DMS 273 treated with DMSO at 0.1 percent for 48 hours (cell line): Measurements from ENCODE around the gene USP17L19.
"Not testable (repeated sequence)": the region's sequence is repeated elsewhere in the genome, so short reads cannot be mapped to it uniquely, and the experiment has no call there.

ENCODE experiments used
- DNase-seq: peaks from one replicate; lab custom pipeline; 2025; lab: John Stamatoyannopoulos, UW

USP17L19 gene, protein sequence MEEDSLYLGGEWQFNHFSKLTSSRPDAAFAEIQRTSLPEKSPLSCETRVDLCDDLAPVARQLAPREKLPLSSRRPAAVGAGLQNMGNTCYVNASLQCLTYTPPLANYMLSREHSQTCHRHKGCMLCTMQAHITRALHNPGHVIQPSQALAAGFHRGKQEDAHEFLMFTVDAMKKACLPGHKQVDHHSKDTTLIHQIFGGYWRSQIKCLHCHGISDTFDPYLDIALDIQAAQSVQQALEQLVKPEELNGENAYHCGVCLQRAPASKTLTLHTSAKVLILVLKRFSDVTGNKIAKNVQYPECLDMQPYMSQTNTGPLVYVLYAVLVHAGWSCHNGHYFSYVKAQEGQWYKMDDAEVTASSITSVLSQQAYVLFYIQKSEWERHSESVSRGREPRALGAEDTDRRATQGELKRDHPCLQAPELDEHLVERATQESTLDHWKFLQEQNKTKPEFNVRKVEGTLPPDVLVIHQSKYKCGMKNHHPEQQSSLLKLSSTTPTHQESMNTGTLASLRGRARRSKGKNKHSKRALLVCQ

DNA sequence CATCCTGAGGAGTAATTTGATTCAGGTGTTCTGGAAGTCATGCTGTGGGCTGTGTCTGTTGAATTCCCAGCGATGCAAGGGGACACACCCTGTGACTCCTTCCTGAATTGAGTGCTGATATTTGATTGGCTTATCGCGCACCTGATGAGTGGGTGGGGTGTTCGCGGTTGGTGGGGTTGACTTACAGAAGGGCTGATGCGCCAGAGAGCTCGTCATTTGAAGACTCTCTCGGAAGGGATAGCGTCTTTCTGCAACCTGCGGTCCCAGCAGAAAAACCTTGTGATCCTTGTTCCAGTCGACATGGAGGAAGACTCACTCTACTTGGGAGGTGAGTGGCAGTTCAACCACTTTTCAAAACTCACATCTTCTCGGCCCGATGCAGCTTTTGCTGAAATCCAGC, at the start of gene USP17L19:
Gene USP17L19 (plus strand): TSS at position 301 of the 400 bp plus-strand sequence. CDS start 0 bp downstream, at position 301.
- not testable (repeated sequence) for DNase-seq

DNA sequence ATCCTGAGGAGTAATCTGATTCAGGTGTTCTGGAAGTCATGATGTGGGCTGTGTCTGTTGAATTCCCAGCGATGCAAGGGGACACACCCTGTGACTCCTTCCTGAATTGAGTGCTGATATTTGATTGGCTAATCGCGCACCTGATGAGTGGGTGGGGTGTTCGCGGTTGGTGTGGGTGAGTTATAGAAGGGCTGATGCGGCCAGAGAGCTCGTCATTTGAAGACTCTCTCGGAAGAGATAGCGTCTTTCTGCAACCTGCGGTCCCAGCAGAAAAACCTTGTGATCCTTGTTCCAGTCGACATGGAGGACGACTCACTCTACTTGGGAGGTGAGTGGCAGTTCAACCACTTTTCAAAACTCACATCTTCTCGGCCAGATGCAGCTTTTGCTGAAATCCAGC, 42.8 kb upstream of the USP17L19 start, which contains the start of gene USP17L10:
Gene USP17L10 (plus strand): TSS at position 301 of the 400 bp plus-strand sequence. CDS start 0 bp downstream, at position 301.
- not testable (repeated sequence) for DNase-seq

DNA sequence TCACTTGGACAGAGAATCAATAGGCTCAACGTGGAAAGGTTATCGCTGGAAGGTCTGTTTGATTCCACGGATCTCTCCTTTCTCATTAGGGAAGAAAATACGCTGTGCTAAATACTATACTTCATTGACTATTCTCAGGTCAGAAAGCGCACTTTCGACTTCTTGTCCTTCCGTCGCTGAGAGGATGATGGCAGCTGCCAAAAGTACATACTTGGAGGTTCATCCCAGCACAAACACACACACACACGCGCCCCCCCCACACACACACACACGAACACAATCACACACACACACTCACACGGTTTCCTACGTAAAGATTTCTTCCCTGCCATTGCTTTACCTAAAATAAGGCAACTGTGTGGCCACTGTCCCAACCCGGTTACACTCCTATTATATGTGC, 38.5 kb upstream of the USP17L19 start:
- not testable (repeated sequence) for DNase-seq

DNA sequence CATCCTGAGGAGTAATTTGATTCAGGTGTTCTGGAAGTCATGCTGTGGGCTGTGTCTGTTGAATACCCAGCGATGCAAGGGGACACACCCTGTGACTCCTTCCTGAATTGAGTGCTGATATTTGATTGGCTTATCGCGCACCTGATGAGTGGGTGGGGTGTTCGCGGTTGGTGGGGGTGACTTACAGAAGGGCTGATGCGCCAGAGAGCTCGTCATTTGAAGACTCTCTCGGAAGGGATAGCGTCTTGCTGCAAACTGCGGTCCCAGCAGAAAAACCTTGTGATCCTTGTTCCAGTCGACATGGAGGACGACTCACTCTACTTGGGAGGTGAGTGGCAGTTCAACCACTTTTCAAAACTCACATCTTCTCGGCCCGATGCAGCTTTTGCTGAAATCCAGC, 38.1 kb upstream of the USP17L19 start, which contains the start of gene USP17L11:
Gene USP17L11 (plus strand): TSS at position 301 of the 400 bp plus-strand sequence. CDS start 0 bp downstream, at position 301.
- not testable (repeated sequence) for DNase-seq

DNA sequence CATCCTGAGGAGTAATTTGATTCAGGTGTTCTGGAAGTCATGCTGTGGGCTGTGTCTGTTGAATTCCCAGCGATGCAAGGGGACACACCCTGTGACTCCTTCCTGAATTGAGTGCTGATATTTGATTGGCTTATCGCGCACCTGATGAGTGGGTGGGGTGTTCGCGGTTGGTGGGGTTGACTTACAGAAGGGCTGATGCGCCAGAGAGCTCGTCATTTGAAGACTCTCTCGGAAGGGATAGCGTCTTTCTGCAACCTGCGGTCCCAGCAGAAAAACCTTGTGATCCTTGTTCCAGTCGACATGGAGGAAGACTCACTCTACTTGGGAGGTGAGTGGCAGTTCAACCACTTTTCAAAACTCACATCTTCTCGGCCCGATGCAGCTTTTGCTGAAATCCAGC, 33.3 kb upstream of the USP17L19 start, which contains the start of gene USP17L12:
Gene USP17L12 (plus strand): TSS at position 301 of the 400 bp plus-strand sequence. CDS start 0 bp downstream, at position 301.
- DNase-seq: not testable (repeated sequence)

DNA sequence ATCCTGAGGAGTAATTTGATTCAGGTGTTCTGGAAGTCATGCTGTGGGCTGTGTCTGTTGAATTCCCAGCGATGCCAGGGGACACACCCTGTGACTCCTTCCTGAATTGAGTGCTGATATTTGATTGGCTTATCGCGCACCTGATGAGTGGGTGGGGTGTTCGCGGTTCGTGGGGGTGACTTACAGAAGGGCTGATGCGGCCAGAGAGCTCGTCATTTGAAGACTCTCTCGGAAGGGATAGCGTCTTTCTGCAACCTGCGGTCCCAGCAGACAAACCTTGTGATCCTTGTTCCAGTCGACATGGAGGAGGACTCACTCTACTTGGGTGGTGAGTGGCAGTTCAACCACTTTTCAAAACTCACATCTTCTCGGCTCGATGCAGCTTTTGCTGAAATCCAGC, 28.6 kb upstream of the USP17L19 start, which contains the start of gene USP17L13:
Gene USP17L13 (plus strand): TSS at position 301 of the 400 bp plus-strand sequence. CDS start 0 bp downstream, at position 301.
- not testable (repeated sequence) for DNase-seq

DNA sequence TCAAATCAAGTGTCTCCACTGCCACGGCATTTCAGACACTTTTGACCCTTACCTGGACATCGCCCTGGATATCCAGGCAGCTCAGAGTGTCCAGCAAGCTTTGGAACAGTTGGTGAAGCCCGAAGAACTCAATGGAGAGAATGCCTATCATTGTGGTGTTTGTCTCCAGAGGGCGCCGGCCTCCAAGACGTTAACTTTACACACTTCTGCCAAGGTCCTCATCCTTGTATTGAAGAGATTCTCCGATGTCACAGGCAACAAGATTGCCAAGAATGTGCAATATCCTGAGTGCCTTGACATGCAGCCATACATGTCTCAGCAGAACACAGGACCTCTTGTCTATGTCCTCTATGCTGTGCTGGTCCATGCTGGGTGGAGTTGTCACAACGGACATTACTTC, 22.9 kb upstream of the USP17L19 start:
- DNase-seq: not testable (repeated sequence)

DNA sequence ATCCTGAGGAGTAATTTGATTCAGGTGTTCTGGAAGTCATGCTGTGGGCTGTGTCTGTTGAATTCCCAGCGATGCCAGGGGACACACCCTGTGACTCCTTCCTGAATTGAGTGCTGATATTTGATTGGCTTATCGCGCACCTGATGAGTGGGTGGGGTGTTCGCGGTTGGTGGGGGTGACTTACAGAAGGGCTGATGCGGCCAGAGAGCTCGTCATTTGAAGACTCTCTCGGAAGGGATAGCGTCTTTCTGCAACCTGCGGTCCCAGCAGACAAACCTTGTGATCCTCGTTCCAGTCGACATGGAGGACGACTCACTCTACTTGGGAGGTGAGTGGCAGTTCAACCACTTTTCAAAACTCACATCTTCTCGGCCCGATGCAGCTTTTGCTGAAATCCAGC, 19.1 kb upstream of the USP17L19 start, which contains the start of gene USP17L15:
Gene USP17L15 (plus strand): TSS at position 301 of the 400 bp plus-strand sequence. CDS start 0 bp downstream, at position 301.
- DNase-seq: not testable (repeated sequence)

DNA sequence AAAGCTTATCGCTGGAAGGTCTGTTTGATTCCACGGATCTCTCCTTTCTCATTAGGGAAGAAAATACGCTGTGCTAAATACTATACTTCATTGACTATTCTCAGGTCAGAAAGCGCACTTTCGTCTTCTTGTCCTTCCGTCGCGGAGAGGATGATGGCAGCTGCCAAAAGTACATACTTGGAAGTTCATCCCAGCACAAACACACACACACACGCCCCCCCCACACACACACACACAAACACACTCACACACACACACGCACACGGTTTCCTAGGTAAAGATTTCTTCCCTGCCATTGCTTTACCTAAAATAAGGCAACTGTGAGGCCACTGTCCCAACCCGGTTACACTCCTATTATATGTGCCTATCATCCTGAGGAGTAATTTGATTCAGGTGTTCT, 14.7 kb upstream of the USP17L19 start:
- not testable (repeated sequence) for DNase-seq

DNA sequence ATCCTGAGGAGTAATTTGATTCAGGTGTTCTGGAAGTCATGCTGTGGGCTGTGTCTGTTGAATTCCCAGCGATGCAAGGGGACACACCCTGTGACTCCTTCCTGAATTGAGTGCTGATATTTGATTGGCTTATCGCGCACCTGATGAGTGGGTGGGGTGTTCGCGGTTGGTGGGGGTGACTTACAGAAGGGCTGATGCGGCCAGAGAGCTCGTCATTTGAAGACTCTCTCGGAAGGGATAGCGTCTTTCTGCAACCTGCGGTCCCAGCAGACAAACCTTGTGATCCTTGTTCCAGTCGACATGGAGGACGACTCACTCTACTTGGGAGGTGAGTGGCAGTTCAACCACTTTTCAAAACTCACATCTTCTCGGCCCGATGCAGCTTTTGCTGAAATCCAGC, 9.6 kb upstream of the USP17L19 start, which contains the start of gene USP17L17:
Gene USP17L17 (plus strand): TSS at position 301 of the 400 bp plus-strand sequence. CDS start 0 bp downstream, at position 301.
- DNase-seq: not testable (repeated sequence)

DNA sequence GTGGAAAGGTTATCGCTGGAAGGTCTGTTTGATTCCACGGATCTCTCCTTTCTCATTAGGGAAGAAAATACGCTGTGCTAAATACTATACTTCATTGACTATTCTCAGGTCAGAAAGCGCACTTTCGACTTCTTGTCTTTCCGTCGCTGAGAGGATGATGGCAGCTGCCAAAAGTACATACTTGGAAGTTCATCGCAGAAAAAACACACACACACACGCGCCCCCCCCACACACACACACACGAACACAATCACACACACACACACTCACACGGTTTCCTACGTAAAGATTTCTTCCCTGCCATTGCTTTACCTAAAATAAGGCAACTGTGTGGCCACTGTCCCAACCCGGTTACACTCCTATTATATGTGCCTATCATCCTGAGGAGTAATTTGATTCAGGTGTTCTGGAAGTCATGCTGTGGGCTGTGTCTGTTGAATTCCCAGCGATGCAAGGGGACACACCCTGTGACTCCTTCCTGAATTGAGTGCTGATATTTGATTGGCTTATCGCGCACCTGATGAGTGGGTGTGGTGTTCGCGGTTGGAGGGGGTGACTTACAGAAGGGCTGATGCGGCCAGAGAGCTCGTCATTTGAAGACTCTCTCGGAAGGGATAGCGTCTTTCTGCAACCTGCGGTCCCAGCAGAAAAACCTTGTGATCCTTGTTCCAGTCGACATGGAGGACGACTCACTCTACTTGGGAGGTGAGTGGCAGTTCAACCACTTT, 5.1 kb upstream of the USP17L19 start, which contains the start of gene USP17L18:
Gene USP17L18 (plus strand): TSS at position 678 of the 728 bp plus-strand sequence. CDS start 0 bp downstream, at position 678.
- DNase-seq: not testable (repeated sequence)

DNA sequence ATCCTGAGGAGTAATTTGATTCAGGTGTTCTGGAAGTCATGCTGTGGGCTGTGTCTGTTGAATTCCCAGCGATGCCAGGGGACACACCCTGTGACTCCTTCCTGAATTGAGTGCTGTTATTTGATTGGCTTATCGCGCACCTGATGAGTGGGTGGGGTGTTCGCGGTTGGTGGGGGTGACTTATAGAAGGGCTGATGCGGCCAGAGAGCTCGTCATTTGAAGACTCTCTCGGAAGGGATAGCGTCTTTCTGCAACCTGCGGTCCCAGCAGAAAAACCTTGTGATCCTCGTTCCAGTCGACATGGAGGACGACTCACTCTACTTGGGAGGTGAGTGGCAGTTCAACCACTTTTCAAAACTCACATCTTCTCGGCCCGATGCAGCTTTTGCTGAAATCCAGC, 4.6 kb downstream of the USP17L19 start, which contains the start of gene USP17L20:
Gene USP17L20 (plus strand): TSS at position 301 of the 400 bp plus-strand sequence. CDS start 0 bp downstream, at position 301.
- not testable (repeated sequence) for DNase-seq

DNA sequence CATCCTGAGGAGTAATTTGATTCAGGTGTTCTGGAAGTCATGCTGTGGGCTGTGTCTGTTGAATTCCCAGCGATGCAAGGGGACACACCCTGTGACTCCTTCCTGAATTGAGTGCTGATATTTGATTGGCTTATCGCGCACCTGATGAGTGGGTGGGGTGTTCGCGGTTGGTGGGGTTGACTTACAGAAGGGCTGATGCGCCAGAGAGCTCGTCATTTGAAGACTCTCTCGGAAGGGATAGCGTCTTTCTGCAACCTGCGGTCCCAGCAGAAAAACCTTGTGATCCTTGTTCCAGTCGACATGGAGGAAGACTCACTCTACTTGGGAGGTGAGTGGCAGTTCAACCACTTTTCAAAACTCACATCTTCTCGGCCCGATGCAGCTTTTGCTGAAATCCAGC, 9.4 kb downstream of the USP17L19 start, which contains the start of gene USP17L21:
Gene USP17L21 (plus strand): TSS at position 301 of the 400 bp plus-strand sequence. CDS start 0 bp downstream, at position 301.
- not testable (repeated sequence) for DNase-seq

DNA sequence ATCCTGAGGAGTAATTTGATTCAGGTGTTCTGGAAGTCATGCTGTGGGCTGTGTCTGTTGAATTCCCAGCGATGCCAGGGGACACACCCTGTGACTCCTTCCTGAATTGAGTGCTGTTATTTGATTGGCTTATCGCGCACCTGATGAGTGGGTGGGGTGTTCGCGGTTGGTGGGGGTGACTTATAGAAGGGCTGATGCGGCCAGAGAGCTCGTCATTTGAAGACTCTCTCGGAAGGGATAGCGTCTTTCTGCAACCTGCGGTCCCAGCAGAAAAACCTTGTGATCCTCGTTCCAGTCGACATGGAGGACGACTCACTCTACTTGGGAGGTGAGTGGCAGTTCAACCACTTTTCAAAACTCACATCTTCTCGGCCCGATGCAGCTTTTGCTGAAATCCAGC, 14.1 kb downstream of the USP17L19 start, which contains the start of gene USP17L22:
Gene USP17L22 (plus strand): TSS at position 301 of the 400 bp plus-strand sequence. CDS start 0 bp downstream, at position 301.
- not testable (repeated sequence) for DNase-seq

DNA sequence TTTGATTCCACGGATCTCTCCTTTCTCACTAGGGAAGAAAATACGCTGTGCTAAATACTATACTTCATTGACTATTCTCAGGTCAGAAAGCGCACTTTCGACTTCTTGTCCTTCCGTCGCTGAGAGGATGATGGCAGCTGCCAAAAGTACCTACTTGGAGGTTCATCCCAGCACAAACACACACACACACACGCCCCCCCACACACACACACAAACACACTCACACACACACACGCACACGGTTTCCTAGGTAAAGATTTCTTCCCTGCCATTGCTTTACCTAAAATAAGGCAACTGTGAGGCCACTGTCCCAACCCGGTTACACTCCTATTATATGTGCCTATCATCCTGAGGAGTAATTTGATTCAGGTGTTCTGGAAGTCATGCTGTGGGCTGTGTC, 18.5 kb downstream of the USP17L19 start:
- DNase-seq: not testable (repeated sequence)
